Brain microvascular endothelial cell (primary cell): ENCODE data around the gene ADCY5.

Experiments used
- DNase-seq: peaks from one replicate; pipeline ENCODE4 v3.0.0-alpha.2; 2020
- H3K27ac ChIP-seq: fragments of 250-450 bp; sonication (Bioruptor Pico); 2 replicates; pipeline ENCODE4 v1.5.1; 2020; ENCODE audit warnings: mild to moderate bottlenecking, moderate library complexity
- H3K27me3 ChIP-seq: fragments of 250-450 bp; sonication (Bioruptor Pico); replicated peaks from 2 replicates; pipeline ENCODE4 v1.5.1; 2020; ENCODE audit warnings: mild to moderate bottlenecking
- H3K36me3 ChIP-seq: fragments of 250-450 bp; sonication (Bioruptor Pico); replicated peaks from 2 replicates; pipeline ENCODE4 v1.5.1; 2020; ENCODE audit warnings: mild to moderate bottlenecking
- H3K4me3 ChIP-seq: 2 replicates; pipeline ENCODE4 v1.5.1; 2011; ENCODE audit warnings: low read depth, mild to moderate bottlenecking, control low read depth, low read length, moderate library complexity
- in situ Hi-C: cut with HindIII; loops from 2 replicates; pipeline ENCODE4 v1.10.0; 2017; ENCODE audit warnings: low sequenced_read_pairs, low pct_ligation_motif_present
- TF ChIP-seq, protein P1 (sequence below): IDR thresholded peaks from 2 replicates; pipeline ENCODE4 v1.5.1; 2011; ENCODE audit warnings: low read depth, mild to moderate bottlenecking, moderate library complexity, low read length, control low read depth, inconsistent platforms; ENCODE audit errors: missing control alignments

The ADCY5 gene

DNA sequence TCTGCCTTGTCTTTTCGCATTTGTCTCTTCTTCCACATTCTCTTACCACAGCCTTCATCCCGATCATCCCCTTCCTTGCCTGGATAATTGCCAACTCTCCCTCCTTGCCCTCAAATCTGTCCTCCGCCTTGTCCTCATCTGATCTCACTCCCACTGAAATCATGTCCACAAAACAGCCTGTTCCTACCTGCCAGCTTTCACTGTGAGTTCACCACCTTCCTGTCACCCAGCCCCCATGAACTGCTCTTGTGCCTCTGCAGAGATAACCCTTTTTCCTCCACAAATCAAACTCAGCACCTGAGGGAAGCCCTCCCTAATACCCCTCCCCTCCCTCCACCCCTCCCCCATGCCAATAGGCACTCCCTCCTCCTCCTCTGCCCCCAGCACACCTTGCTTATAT is 4.8 kb upstream of the ADCY5 start:
- DNase-seq, result no peak
- in situ Hi-C loops, result no loop called here
- Histone ChIP-seq H3K36me3 (no peaks in the 10 kb centered on the region), H3K27me3 (peaks cover 17% of the 10 kb centered on the region), H3K4me3 (no peak overlapping the region), H3K27ac (no peak overlapping the region)
- TF ChIP-seq, protein P1, sequence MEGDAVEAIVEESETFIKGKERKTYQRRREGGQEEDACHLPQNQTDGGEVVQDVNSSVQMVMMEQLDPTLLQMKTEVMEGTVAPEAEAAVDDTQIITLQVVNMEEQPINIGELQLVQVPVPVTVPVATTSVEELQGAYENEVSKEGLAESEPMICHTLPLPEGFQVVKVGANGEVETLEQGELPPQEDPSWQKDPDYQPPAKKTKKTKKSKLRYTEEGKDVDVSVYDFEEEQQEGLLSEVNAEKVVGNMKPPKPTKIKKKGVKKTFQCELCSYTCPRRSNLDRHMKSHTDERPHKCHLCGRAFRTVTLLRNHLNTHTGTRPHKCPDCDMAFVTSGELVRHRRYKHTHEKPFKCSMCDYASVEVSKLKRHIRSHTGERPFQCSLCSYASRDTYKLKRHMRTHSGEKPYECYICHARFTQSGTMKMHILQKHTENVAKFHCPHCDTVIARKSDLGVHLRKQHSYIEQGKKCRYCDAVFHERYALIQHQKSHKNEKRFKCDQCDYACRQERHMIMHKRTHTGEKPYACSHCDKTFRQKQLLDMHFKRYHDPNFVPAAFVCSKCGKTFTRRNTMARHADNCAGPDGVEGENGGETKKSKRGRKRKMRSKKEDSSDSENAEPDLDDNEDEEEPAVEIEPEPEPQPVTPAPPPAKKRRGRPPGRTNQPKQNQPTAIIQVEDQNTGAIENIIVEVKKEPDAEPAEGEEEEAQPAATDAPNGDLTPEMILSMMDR, result no peak

DNA sequence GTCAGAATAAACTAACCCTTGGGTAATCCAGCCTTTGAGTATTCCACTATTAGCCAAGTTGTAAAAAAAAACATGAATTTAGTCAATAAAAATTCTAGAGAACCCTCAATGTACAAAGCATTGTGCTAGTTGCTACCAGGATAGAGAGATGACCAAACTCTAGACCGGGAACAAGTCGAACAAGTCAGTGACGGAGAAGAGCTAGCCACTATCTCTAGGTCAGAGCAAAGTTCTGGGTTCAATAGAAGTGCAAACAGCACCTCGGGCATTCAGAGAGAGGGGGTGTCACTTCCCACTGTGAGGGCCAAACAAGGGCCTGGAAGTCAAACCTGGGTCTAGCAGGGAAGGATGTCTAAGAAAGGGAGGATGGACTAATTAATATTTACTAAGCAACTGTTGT is 2.3 kb upstream of the ADCY5 start:
- no peak for DNase-seq
- TF ChIP-seq, protein P1, result no peak
- H3K4me3 ChIP-seq, result no peak overlapping the region
- H3K36me3 ChIP-seq, result no peaks in the 10 kb centered on the region
- in situ Hi-C loops, result no loop called here
- H3K27ac ChIP-seq, result no peak overlapping the region
- peaks cover 38% of the 10 kb centered on the region for H3K27me3 ChIP-seq

DNA sequence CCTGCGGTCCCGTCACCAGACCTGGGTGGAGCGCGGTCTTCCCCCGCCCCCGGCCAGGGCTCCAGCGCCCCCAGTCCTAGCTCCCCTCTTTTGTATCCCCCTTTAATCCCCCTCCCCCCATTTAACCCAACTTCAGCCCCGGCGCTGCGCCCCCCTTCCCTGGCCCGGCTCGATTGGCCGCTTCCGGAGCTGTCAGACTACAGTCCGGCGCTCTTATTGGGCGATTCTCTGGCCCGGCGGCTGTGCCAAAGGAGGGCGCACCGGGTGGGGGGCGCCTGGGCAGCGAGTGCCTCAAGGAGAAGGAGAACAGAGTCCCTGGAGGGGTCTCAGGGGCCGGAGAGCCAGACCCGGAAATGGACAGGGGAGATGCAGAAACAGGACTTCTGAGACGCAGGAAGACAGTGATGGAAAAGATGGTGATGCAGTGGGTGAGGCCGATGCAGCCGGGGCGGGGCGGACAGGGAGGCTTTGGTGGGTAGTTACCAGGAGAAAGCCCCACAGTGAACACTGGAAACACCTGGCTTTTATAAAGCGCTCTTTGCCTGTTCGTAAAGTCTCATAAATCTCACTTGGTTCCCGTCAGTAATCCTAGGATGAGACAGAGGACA is 1.2 kb upstream of the ADCY5 start:
- Histone ChIP-seq H3K36me3 (no peaks in the 10 kb centered on the region), H3K27ac (no peak overlapping the region), H3K27me3 (peaks cover 48% of the 10 kb centered on the region), H3K4me3 (peak overlapping the region; percentile 56)
- TF ChIP-seq, protein P1, result no peak
- DNase-seq, result no peak
- in situ Hi-C loops, result no loop called here

DNA sequence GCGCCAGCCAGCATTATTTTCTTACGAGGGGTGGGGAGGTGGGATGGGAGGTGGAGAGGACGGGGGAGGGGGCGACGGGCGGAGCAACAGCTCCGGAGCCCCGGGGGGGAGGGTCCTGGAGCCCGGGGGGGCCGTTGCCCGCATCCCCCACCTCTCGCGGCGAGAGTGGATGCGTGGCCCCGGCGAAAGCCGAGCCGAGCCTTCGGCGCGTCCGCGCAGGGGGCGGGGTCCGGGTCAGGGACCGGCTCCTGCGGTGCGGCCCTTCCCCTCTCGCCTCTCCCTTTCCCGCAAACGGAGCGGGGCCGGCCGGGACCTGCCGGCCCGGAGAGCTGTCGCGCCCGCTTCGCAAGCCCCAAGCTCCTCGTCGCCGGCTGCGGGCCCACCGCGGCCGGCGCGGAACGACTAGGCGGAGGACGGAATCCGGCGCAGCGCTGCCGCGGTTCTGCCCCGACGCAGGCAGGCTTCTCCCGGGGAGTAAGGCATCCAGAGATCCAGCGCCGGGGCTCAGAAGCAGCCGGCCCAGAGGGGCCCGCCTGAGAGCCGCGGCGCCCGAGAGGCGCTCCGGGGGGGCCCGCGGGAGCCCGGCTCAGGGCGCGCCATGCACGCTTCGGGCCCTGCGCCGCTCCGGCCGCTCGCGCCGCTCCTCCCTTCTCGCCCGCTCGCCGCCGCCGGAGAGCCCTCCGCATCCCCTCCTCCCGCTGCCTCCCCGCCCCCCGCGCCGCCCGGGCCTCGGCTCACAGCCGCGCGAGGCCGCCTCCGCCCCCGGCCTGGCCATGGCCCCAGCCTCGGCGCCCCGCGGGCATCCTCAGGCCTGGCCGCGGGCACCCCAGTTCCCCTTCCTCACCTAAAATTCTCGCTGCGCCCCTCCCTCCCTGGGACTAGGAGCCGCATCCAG is 459 bp upstream of the ADCY5 start:
- Histone ChIP-seq H3K4me3 (peak overlapping the region; percentile 56), H3K27me3 (peaks cover 54% of the 10 kb centered on the region), H3K27ac (no peak overlapping the region), H3K36me3 (no peaks in the 10 kb centered on the region)
- in situ Hi-C loops, result no loop called here
- DNase-seq, result no peak
- TF ChIP-seq, protein P1, result no peak

DNA sequence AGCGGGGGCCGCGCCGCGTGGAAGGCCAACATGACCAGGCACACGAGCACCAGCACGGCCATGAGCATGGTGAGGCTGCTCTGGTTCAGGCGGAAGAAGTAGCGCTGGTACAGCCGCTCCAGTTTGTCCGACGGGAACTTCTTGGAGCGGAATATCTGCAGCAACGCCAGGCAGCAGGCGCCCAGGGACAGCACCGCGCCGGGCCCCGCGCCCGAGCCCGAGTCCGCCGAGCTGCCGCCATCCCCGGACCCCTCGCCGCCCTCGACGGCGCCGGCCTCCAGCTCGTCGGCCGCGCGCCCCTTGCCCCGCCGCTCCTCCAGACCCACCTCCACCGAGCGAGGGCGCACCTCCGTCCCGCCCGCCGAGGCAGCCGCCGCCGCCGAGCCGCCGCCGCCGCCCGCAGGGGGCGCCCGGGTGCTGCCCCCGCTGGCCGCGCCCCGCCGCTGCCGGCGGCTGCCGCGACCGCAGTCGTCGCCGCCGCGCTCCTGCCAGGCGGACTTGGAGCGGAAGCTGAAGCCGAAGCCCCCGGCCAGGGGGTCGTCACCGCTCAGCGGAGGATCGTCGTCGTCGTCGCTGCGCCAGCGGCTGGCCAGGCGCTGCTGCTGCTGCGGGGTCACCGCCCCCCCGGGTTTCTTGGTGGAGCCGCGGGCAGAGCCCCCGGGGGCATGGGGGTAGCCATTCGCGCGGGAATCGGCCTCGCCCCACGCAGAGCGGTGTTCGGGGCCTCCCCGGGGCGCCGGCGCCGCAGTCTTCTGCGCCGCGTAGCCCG is 957 bp downstream of the ADCY5 start:
- TF ChIP-seq, protein P1, result no peak
- Histone ChIP-seq H3K27ac (no peak overlapping the region), H3K4me3 (no peak overlapping the region), H3K36me3 (no peaks in the 10 kb centered on the region), H3K27me3 (peaks cover 62% of the 10 kb centered on the region)
- no peak for DNase-seq
- in situ Hi-C loops, result no loop called here
